ENCODE results near the gene SCCPDH. TPM values are rescaled to one million over a fixed set of nuclear protein-coding genes. Genes with fewer than 3 reads are reported as not detected.

Gene SCCPDH
- total RNA-seq, 4 donors from 2014 or later: 4.8 to 28.5 (median 17.4) TPM

- Histone ChIP-seq H3K4me3 (no peak overlapping the region), H3K27ac (no peak overlapping the region), H3K36me3 (no peaks in the 10 kb centered on the region), H3K4me1 (peaks cover 0 to 11% (median 6%) of the 10 kb centered on the region in 4 donors), H3K9me3 (no peaks in the 10 kb centered on the region), H3K27me3 (no peaks in the 10 kb centered on the region)
- TF ChIP-seq CTCF (IDR thresholded peaks at IDR 0.05): no peak
- TF ChIP-seq POLR2A (IDR thresholded peaks at IDR 0.05): no peak
- no peak for TF ChIP-seq POLR2AphosphoS5 (IDR thresholded peaks at IDR 0.05)
- TF ChIP-seq EP300 (IDR thresholded peaks at IDR 0.05; ENCODE audit: low read depth): no peak
- DNase-seq: no peak
- WGBS, 2 donors (ENCODE audit: low coverage in 1 of 2): 45 to 72% methylated on average over 4 to 19 of the region's 19 CpGs
- in situ Hi-C loops (cut with MboI; ENCODE audit: low pct_ligation_motif_present in 1 of 4, low pct_unique_long_range_greater_than_20kb in 1 of 4, low sequenced_read_pairs in 3 of 4): no loop called here
- intact Hi-C loops (cut with DNase I; ENCODE audit: low total_unique reads): loop anchor here (5.0 kb wide), 1 partner anchor 822 kb away; the partner anchor contains the start of gene OR2G3
These were observed 60.6 kb downstream of the SCCPDH start for GRCh38 chr1:246784621-246785493.

GRCh38 chr1:246785494-246786111 lies 61.4 kb downstream of the SCCPDH start:
- TF ChIP-seq POLR2AphosphoS5 (IDR thresholded peaks at IDR 0.05): no peak
- no peak for TF ChIP-seq POLR2A (IDR thresholded peaks at IDR 0.05)
- TF ChIP-seq CTCF (IDR thresholded peaks at IDR 0.05): no peak
- TF ChIP-seq EP300 (IDR thresholded peaks at IDR 0.05; ENCODE audit: low read depth): no peak
- Histone ChIP-seq H3K27me3 (no peaks in the 10 kb centered on the region), H3K4me3 (no peak overlapping the region), H3K4me1 (peaks cover 0 to 11% (median 6%) of the 10 kb centered on the region in 4 donors), H3K36me3 (no peaks in the 10 kb centered on the region), H3K9me3 (no peaks in the 10 kb centered on the region), H3K27ac (no peak overlapping the region)
- intact Hi-C loops (cut with DNase I; ENCODE audit: low total_unique reads) (loop anchor here (5.0 kb wide), 1 partner anchor 822 kb away; the partner anchor contains the start of gene OR2G3), in situ Hi-C loops (cut with MboI; ENCODE audit: low pct_ligation_motif_present in 1 of 4, low pct_unique_long_range_greater_than_20kb in 1 of 4, low sequenced_read_pairs in 3 of 4) (no loop called here)
- no peak for DNase-seq
- WGBS, 2 donors (ENCODE audit: low coverage in 1 of 2): 79 to 86% methylated on average over 12 to 18 of the region's 18 CpGs

DNA sequence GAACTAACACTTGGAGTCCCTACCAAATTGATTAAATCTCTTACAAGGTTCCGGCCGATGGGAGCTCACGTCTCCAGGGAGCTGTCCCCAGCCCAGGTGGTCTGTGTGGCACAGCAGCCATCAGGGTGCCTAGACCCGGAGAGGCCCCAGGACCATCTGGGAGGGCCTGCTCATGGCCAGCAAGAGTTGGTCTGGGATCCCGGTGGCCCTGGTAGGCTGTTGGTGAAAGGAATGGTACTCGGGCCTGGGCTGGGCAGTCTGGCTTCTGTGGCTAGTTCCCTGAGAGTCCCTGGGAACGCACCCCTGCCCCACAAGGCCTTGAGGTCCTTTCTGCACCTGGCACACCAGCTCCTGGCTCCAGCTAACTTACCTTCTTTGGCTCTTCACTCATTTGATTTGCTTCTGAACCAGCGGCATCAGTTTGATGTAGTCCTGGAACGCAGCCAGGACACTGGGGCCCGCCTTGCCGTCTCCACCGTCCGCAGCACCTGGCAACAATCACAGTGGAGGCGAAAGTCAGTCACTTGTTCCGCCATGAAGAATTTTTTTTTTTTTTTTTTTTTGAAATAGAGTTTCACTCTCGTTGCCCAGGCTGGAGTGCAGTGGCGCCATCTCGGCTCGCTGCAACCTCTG lies 62.5 kb downstream of the SCCPDH start:
- Histone ChIP-seq H3K4me1 (peaks cover 0 to 11% (median 6%) of the 10 kb centered on the region in 4 donors), H3K36me3 (no peaks in the 10 kb centered on the region), H3K4me3 (no peak overlapping the region), H3K27me3 (no peaks in the 10 kb centered on the region), H3K9me3 (no peaks in the 10 kb centered on the region), H3K27ac (no peak overlapping the region)
- WGBS, 2 donors (ENCODE audit: low coverage in 1 of 2): 73% methylated on average over 19 of the region's 19 CpGs; no CpG with 5 or more reads in 1 of the 2 donors
- DNase-seq: peak; percentile 28
- in situ Hi-C loops (cut with MboI; ENCODE audit: low pct_ligation_motif_present in 1 of 4, low pct_unique_long_range_greater_than_20kb in 1 of 4, low sequenced_read_pairs in 3 of 4): no loop called here
- TF ChIP-seq POLR2A (IDR thresholded peaks at IDR 0.05) (no peak), POLR2AphosphoS5 (IDR thresholded peaks at IDR 0.05) (no peak), EP300 (IDR thresholded peaks at IDR 0.05; ENCODE audit: low read depth) (no peak), CTCF (IDR thresholded peaks at IDR 0.05) (no peak)
- intact Hi-C loops (cut with DNase I; ENCODE audit: low total_unique reads): loop anchor here (5.0 kb wide), 1 partner anchor 821 kb away; the partner anchor contains the start of gene OR2G3
